ENCODE results near the gene TTLL9. TPM values are rescaled to one million over a fixed set of nuclear protein-coding genes. Genes with fewer than 3 reads are reported as not detected.

TTLL9 gene
- polyA plus RNA-seq, 1 donor from 2014 or later, result 8.0 TPM

DNA sequence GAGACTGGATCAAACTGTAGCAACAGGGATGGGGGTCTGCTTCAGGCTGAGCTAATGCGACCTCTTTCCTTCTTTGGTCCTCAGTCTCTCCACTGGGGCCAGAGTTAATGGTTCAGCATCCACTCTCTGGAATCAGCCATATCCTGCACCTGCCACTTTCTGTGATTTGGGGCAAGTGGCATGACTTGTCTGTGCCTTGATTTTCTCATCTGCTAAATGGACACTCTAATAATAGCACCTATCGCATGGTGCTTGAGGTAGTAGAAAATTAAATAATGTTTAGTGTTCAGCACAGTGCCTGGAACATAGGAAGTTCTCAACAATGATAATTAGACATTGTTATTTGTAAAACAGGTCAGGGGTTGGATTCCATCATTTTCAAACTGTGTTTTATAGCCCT is 103.9 kb downstream of the TTLL9 start:
- Histone ChIP-seq H3K4me3 (ENCODE audit: low read length) (peak overlapping the region; percentile 53), H3K4me2 (ENCODE audit: low read length) (no peak overlapping the region)
- TF ChIP-seq, protein P1, sequence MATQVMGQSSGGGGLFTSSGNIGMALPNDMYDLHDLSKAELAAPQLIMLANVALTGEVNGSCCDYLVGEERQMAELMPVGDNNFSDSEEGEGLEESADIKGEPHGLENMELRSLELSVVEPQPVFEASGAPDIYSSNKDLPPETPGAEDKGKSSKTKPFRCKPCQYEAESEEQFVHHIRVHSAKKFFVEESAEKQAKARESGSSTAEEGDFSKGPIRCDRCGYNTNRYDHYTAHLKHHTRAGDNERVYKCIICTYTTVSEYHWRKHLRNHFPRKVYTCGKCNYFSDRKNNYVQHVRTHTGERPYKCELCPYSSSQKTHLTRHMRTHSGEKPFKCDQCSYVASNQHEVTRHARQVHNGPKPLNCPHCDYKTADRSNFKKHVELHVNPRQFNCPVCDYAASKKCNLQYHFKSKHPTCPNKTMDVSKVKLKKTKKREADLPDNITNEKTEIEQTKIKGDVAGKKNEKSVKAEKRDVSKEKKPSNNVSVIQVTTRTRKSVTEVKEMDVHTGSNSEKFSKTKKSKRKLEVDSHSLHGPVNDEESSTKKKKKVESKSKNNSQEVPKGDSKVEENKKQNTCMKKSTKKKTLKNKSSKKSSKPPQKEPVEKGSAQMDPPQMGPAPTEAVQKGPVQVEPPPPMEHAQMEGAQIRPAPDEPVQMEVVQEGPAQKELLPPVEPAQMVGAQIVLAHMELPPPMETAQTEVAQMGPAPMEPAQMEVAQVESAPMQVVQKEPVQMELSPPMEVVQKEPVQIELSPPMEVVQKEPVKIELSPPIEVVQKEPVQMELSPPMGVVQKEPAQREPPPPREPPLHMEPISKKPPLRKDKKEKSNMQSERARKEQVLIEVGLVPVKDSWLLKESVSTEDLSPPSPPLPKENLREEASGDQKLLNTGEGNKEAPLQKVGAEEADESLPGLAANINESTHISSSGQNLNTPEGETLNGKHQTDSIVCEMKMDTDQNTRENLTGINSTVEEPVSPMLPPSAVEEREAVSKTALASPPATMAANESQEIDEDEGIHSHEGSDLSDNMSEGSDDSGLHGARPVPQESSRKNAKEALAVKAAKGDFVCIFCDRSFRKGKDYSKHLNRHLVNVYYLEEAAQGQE (IDR thresholded peaks at IDR 0.05; ENCODE audit: borderline replicate concordance), result no peak
- no peak for TF ChIP-seq MXI1 (conservative IDR thresholded peaks at IDR 0.05; ENCODE audit: poor library complexity, severe bottlenecking)
- TF ChIP-seq RAD21 (conservative IDR thresholded peaks at IDR 0.05), result no peak
- TF ChIP-seq SMC3 (conservative IDR thresholded peaks at IDR 0.05; ENCODE audit: poor library complexity), result no peak
- no peak for TF ChIP-seq TAF1 (IDR thresholded peaks at IDR 0.05; ENCODE audit: low read depth)
- TF ChIP-seq, protein P2, sequence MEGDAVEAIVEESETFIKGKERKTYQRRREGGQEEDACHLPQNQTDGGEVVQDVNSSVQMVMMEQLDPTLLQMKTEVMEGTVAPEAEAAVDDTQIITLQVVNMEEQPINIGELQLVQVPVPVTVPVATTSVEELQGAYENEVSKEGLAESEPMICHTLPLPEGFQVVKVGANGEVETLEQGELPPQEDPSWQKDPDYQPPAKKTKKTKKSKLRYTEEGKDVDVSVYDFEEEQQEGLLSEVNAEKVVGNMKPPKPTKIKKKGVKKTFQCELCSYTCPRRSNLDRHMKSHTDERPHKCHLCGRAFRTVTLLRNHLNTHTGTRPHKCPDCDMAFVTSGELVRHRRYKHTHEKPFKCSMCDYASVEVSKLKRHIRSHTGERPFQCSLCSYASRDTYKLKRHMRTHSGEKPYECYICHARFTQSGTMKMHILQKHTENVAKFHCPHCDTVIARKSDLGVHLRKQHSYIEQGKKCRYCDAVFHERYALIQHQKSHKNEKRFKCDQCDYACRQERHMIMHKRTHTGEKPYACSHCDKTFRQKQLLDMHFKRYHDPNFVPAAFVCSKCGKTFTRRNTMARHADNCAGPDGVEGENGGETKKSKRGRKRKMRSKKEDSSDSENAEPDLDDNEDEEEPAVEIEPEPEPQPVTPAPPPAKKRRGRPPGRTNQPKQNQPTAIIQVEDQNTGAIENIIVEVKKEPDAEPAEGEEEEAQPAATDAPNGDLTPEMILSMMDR (IDR thresholded peaks at IDR 0.05; ENCODE audit: poor library complexity, severe bottlenecking), result no peak
- TF ChIP-seq EZH2 (IDR thresholded peaks at IDR 0.05; ENCODE audit: borderline replicate concordance, insufficient read depth, low read length, poor library complexity, severe bottlenecking), result no peak
- TF ChIP-seq EP300 (conservative IDR thresholded peaks at IDR 0.05; ENCODE audit: poor library complexity, severe bottlenecking), result no peak
- TF ChIP-seq POLR2AphosphoS5 (IDR thresholded peaks at IDR 0.05), result no peak

DNA sequence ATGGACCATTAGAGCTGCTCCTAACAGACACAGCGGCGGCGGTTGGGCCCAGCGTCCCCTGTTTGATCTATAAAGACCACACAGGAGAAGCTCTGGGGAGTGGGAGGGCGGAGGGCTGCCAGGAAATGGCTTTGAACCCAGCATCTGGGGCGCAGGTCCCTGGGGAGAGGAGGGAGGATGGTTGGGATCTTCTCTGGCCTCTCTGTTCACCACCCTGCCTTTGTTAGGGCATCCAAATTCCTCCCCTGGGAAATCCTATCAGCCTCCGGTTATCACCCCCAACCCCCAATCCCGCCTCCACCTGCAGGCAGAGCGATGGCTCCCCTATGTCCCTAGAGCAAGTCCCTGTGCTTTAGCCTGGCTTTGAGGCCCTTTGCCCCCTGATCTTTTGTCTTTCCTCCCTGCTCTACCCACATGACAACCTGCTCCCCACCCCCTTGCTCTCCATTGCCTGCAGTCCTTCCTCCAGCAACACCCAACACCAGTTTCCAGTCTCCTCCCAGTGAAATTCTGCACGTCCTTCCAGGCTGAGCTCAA is 104.6 kb downstream of the TTLL9 start:
- peak overlapping the region; percentile 53 for H3K4me3 ChIP-seq (ENCODE audit: low read length)
- no peak overlapping the region for H2AFZ ChIP-seq (ENCODE audit: low read depth, low read length)
- H3K9me2 ChIP-seq (ENCODE audit: insufficient read depth, low read length), result no peaks in the 10 kb centered on the region
- no peaks in the 10 kb centered on the region for H3F3A ChIP-seq (ENCODE audit: insufficient read depth, low read length, poor library complexity, severe bottlenecking)
- peaks cover 39% of the 10 kb centered on the region for H3K79me2 ChIP-seq (replicated peaks; ENCODE audit: insufficient read depth, low read length)
- peak overlapping the region; percentile 29 for H3K9ac ChIP-seq (ENCODE audit: low read length)
- no peaks in the 10 kb centered on the region for H3K27me3 ChIP-seq (ENCODE audit: insufficient read depth, low read depth, low read length)
- H3K9me3 ChIP-seq (ENCODE audit: low read length), result no peaks in the 10 kb centered on the region
- H3K27ac ChIP-seq (ENCODE audit: low read length), result no peak overlapping the region
- peak overlapping the region; percentile 1 for H3K4me2 ChIP-seq (ENCODE audit: low read length)
- no peaks in the 10 kb centered on the region for H3K36me3 ChIP-seq (ENCODE audit: insufficient read depth, low read length)
- TF ChIP-seq SMC3 (conservative IDR thresholded peaks at IDR 0.05; ENCODE audit: poor library complexity), result no peak
- TF ChIP-seq, protein P1 (IDR thresholded peaks at IDR 0.05; ENCODE audit: borderline replicate concordance), result no peak
- H4K20me1 ChIP-seq (ENCODE audit: insufficient read depth), result peaks cover 3% of the 10 kb centered on the region

More for the DNA sequence above, 103.9 kb downstream of the TTLL9 start:
- H4K20me1 ChIP-seq (ENCODE audit: insufficient read depth), result peaks cover 3% of the 10 kb centered on the region
- H3K9ac ChIP-seq (ENCODE audit: low read length), result no peak overlapping the region
- H2AFZ ChIP-seq (ENCODE audit: low read depth, low read length), result no peak overlapping the region
- H3F3A ChIP-seq (ENCODE audit: insufficient read depth, low read length, poor library complexity, severe bottlenecking), result no peaks in the 10 kb centered on the region
- peaks cover 42% of the 10 kb centered on the region for H3K79me2 ChIP-seq (replicated peaks; ENCODE audit: insufficient read depth, low read length)
- H3K27me3 ChIP-seq (ENCODE audit: insufficient read depth, low read depth, low read length), result no peaks in the 10 kb centered on the region
- H3K9me3 ChIP-seq (ENCODE audit: low read length), result no peaks in the 10 kb centered on the region
- no peaks in the 10 kb centered on the region for H3K9me2 ChIP-seq (ENCODE audit: insufficient read depth, low read length)
- no peak overlapping the region for H3K27ac ChIP-seq (ENCODE audit: low read length)
- H3K36me3 ChIP-seq (ENCODE audit: insufficient read depth, low read length), result no peaks in the 10 kb centered on the region

Data from neural cell (in vitro differentiated cells).